GM12878 (cell line): Measurements from ENCODE around the gene EEFSEC.

Source experiments
- CHD2 ChIP-seq: IDR thresholded peaks from 2 replicates; pipeline ENCODE4 v1.6.1; 2011; ENCODE audit warnings: low read depth, low read length, improper control_type of control experiment, borderline replicate concordance
- CTCF ChIP-seq, 3 experiments: IDR thresholded peaks in 2 of 3; conservative IDR thresholded peaks in 1 of 3; 2 replicates each; pipeline ENCODE4 v1.5.1; 2011; ENCODE audit warnings: low read depth in 3 of 3, low read length in 3 of 3, mild to moderate bottlenecking in 3 of 3, control low read depth in 2 of 3, moderate library complexity in 2 of 3, inconsistent platforms in 1 of 3, mixed read lengths in 1 of 3; ENCODE audit not compliant: control insufficient read depth in 2 of 3, insufficient read depth in 1 of 3; ENCODE audit errors: extremely low read depth in 1 of 3
- LARP7 ChIP-seq: fragments of 450-650 bp; IDR thresholded peaks from 2 replicates; pipeline ENCODE4 v1.6.1; 2017; ENCODE audit warnings: mild to moderate bottlenecking
- POLR2A ChIP-seq: IDR thresholded peaks from 2 replicates; pipeline ENCODE4 v1.6.1; 2011; ENCODE audit warnings: low read depth, mild to moderate bottlenecking, low read length
- YY1 ChIP-seq: IDR thresholded peaks from 2 replicates; pipeline ENCODE4 v1.6.1; 2011; ENCODE audit warnings: low read depth, mild to moderate bottlenecking, low read length

GRCh38 chr3:128349963-128350599 lies 196.8 kb downstream of the EEFSEC start:
- TF ChIP-seq CTCF (IDR thresholded peaks at IDR 0.05 in 2 of 3, conservative IDR thresholded peaks at IDR 0.05 in 1 of 3; ENCODE audit: control insufficient read depth in 2 of 3, extremely low read depth in 1 of 3, insufficient read depth in 1 of 3, low read depth in 3 of 3, low read length in 3 of 3): no peak
- no peak for TF ChIP-seq YY1
- no peak for TF ChIP-seq CHD2
- TF ChIP-seq POLR2A: no peak
- no peak for TF ChIP-seq LARP7
